ENCODE measurements around the gene HP1BP3.

- TF ChIP-seq CTCF (IDR thresholded peaks at IDR 0.05) (no peak), POLR2A (IDR thresholded peaks at IDR 0.05) (no peak)
These were observed 69.4 kb downstream of the HP1BP3 start, which contains the start of gene KIF17 for GRCh38 chr1:20717452-20718342.
